Memory B cell (primary cell): ENCODE data around the gene LINC01488.

Experiments
- ATAC-seq: fragments of 150-1000 bp; cut with Tn5 transposase; 2 replicates; pipeline ENCODE4 v1.10.0; 2021; ENCODE audit warnings: low read depth, mild to moderate bottlenecking, moderate library complexity
- DNase-seq, 2 donors: peaks; one replicate each; pipeline ENCODE4 v3.0.0; 2022; ENCODE audit warnings: low spot score in 2 of 2
- H3K27ac Mint-ChIP-seq: one replicate; pipeline ENCODE4 v1.8.0; 2022; ENCODE audit warnings: mild to moderate bottlenecking, moderate library complexity, mixed read lengths
- H3K27me3 Mint-ChIP-seq: one replicate; pipeline ENCODE4 v1.8.0; 2022; ENCODE audit warnings: mixed read lengths
- H3K36me3 Mint-ChIP-seq: one replicate; pipeline ENCODE4 v1.8.0; 2022; ENCODE audit warnings: mild to moderate bottlenecking, mixed read lengths
- H3K4me1 Mint-ChIP-seq: one replicate; pipeline ENCODE4 v1.8.0; 2022; ENCODE audit warnings: mixed read lengths
- H3K4me3 Mint-ChIP-seq: one replicate; pipeline ENCODE4 v1.8.0; 2022; ENCODE audit warnings: mild to moderate bottlenecking, moderate library complexity, mixed read lengths
- H3K9me3 Mint-ChIP-seq: one replicate; pipeline ENCODE4 v1.8.0; 2022; ENCODE audit warnings: mixed read lengths

Gene LINC01488

GRCh38 chr11:69442012-69442806 lies 39.3 kb upstream of the LINC01488 start:
- no peaks in the 10 kb centered on the region for H3K9me3 Mint-ChIP-seq
- no peaks in the 10 kb centered on the region for H3K36me3 Mint-ChIP-seq
- H3K27ac Mint-ChIP-seq, result no peak overlapping the region
- no peak for ATAC-seq
- no peak for DNase-seq
- H3K27me3 Mint-ChIP-seq, result peaks cover 3% of the 10 kb centered on the region
- H3K4me3 Mint-ChIP-seq, result no peak overlapping the region
- H3K4me1 Mint-ChIP-seq, result peaks cover 5% of the 10 kb centered on the region

- H3K36me3 Mint-ChIP-seq, result no peaks in the 10 kb centered on the region
- ATAC-seq, result no peak
- peak overlapping the region; percentile 75 for H3K4me3 Mint-ChIP-seq
- DNase-seq, result no peak
- no peaks in the 10 kb centered on the region for H3K9me3 Mint-ChIP-seq
- H3K4me1 Mint-ChIP-seq, result peaks cover 5% of the 10 kb centered on the region
- no peak overlapping the region for H3K27ac Mint-ChIP-seq
- peaks cover 3% of the 10 kb centered on the region for H3K27me3 Mint-ChIP-seq
Measured at GRCh38 chr11:69442807-69443137, 38.7 kb upstream of the LINC01488 start.

- Mint-ChIP-seq H3K36me3 (no peaks in the 10 kb centered on the region), H3K4me3 (peak overlapping the region; percentile 75), H3K4me1 (peaks cover 5% of the 10 kb centered on the region), H3K27ac (no peak overlapping the region), H3K9me3 (no peaks in the 10 kb centered on the region), H3K27me3 (peaks cover 3% of the 10 kb centered on the region)
- DNase-seq, result peak; percentile 47 to 64
- ATAC-seq, result peak; percentile 94
Measured at GRCh38 chr11:69443138-69443967, 38.1 kb upstream of the LINC01488 start.

- Mint-ChIP-seq H3K27me3 (peaks cover 3% of the 10 kb centered on the region), H3K27ac (no peak overlapping the region), H3K9me3 (no peaks in the 10 kb centered on the region), H3K4me1 (peaks cover 5% of the 10 kb centered on the region), H3K4me3 (peak overlapping the region; percentile 75), H3K36me3 (no peaks in the 10 kb centered on the region)
- ATAC-seq (no peak), DNase-seq (no peak)
Measured at GRCh38 chr11:69443968-69444364, 37.5 kb upstream of the LINC01488 start.

GRCh38 chr11:69444381-69445130 lies 36.9 kb upstream of the LINC01488 start:
- no peak for ATAC-seq
- H3K36me3 Mint-ChIP-seq, result no peaks in the 10 kb centered on the region
- DNase-seq, result no peak
- H3K9me3 Mint-ChIP-seq, result no peaks in the 10 kb centered on the region
- peaks cover 5% of the 10 kb centered on the region for H3K4me1 Mint-ChIP-seq
- no peak overlapping the region for H3K4me3 Mint-ChIP-seq
- no peak overlapping the region for H3K27ac Mint-ChIP-seq
- H3K27me3 Mint-ChIP-seq, result peaks cover 3% of the 10 kb centered on the region

GRCh38 chr11:69445131-69445470 lies 36.4 kb upstream of the LINC01488 start:
- Mint-ChIP-seq H3K4me3 (no peak overlapping the region), H3K27ac (no peak overlapping the region), H3K27me3 (peaks cover under 1% of the 10 kb centered on the region), H3K4me1 (peaks cover 5% of the 10 kb centered on the region), H3K9me3 (no peaks in the 10 kb centered on the region), H3K36me3 (no peaks in the 10 kb centered on the region)
- DNase-seq (no peak), ATAC-seq (no peak)

- DNase-seq (no peak), ATAC-seq (no peak)
- H3K36me3 Mint-ChIP-seq, result no peaks in the 10 kb centered on the region
- no peak overlapping the region for H3K27ac Mint-ChIP-seq
- peaks cover 4% of the 10 kb centered on the region for H3K27me3 Mint-ChIP-seq
- peaks cover 5% of the 10 kb centered on the region for H3K4me1 Mint-ChIP-seq
- no peak overlapping the region for H3K4me3 Mint-ChIP-seq
- no peaks in the 10 kb centered on the region for H3K9me3 Mint-ChIP-seq
Measured at GRCh38 chr11:69446108-69446507, 35.4 kb upstream of the LINC01488 start.

GRCh38 chr11:69447786-69448185 lies 33.7 kb upstream of the LINC01488 start:
- no peak overlapping the region for H3K4me3 Mint-ChIP-seq
- H3K27me3 Mint-ChIP-seq, result peaks cover 11% of the 10 kb centered on the region
- peaks cover 6% of the 10 kb centered on the region for H3K36me3 Mint-ChIP-seq
- DNase-seq (no peak), ATAC-seq (no peak)
- no peak overlapping the region for H3K27ac Mint-ChIP-seq
- H3K4me1 Mint-ChIP-seq, result peaks cover 7% of the 10 kb centered on the region
- H3K9me3 Mint-ChIP-seq, result peaks cover 3% of the 10 kb centered on the region

- ATAC-seq (no peak), DNase-seq (no peak)
- H3K4me3 Mint-ChIP-seq, result no peak overlapping the region
- peaks cover 11% of the 10 kb centered on the region for H3K27me3 Mint-ChIP-seq
- H3K27ac Mint-ChIP-seq, result no peak overlapping the region
- H3K4me1 Mint-ChIP-seq, result peaks cover 7% of the 10 kb centered on the region
- H3K9me3 Mint-ChIP-seq, result peaks cover 3% of the 10 kb centered on the region
- H3K36me3 Mint-ChIP-seq, result peaks cover 6% of the 10 kb centered on the region
Measured at GRCh38 chr11:69448471-69449284, 32.8 kb upstream of the LINC01488 start.

- H3K27ac Mint-ChIP-seq, result no peak overlapping the region
- no peak for DNase-seq
- peak; percentile 26 for ATAC-seq
- no peak overlapping the region for H3K4me3 Mint-ChIP-seq
- peaks cover 6% of the 10 kb centered on the region for H3K36me3 Mint-ChIP-seq
- peaks cover 3% of the 10 kb centered on the region for H3K9me3 Mint-ChIP-seq
- peaks cover 3% of the 10 kb centered on the region for H3K4me1 Mint-ChIP-seq
- H3K27me3 Mint-ChIP-seq, result peaks cover 13% of the 10 kb centered on the region
Measured at GRCh38 chr11:69449320-69450063, 32.0 kb upstream of the LINC01488 start.

- ATAC-seq (no peak), DNase-seq (no peak)
- peaks cover 3% of the 10 kb centered on the region for H3K9me3 Mint-ChIP-seq
- no peak overlapping the region for H3K4me3 Mint-ChIP-seq
- peaks cover 13% of the 10 kb centered on the region for H3K27me3 Mint-ChIP-seq
- no peak overlapping the region for H3K27ac Mint-ChIP-seq
- peaks cover 6% of the 10 kb centered on the region for H3K36me3 Mint-ChIP-seq
- peaks cover 3% of the 10 kb centered on the region for H3K4me1 Mint-ChIP-seq
Measured at GRCh38 chr11:69450064-69450856, 31.2 kb upstream of the LINC01488 start.

GRCh38 chr11:69450857-69451220 lies 30.6 kb upstream of the LINC01488 start:
- ATAC-seq, result no peak
- no peak for DNase-seq
- no peak overlapping the region for H3K4me3 Mint-ChIP-seq
- H3K4me1 Mint-ChIP-seq, result peaks cover 3% of the 10 kb centered on the region
- H3K36me3 Mint-ChIP-seq, result peaks cover 6% of the 10 kb centered on the region
- H3K27ac Mint-ChIP-seq, result no peak overlapping the region
- peaks cover 3% of the 10 kb centered on the region for H3K9me3 Mint-ChIP-seq
- H3K27me3 Mint-ChIP-seq, result peaks cover 13% of the 10 kb centered on the region
